ENCODE results near the gene RTRAF.

RTRAF gene

GRCh38 chr14:52049721-52050588, 60.6 kb downstream of the RTRAF start:
- DNase-seq (ENCODE audit: low read depth): no peak

- DNase-seq (ENCODE audit: low read depth): no peak
These were observed 61.9 kb downstream of the RTRAF start for GRCh38 chr14:52051251-52051650.

DNA sequence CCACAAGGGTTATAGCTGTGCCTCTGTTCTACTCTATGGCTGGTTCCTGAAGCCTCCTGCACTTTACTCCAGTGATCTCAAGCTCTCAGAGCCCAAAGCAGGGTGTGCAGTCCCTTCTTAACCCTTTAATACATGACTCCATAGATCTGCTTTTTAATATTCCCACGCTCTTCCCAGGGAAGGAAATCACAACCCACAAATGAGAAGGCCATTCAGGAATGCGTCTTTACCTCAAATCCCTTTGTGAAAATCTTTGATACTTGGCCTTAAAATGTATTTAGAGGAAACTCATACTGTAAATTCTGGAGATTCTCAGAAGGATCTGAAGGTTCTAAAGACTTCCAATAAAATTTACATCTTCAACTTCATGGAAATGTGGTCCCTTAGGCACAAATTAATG, 62.5 kb downstream of the RTRAF start:
- DNase-seq (ENCODE audit: low read depth): no peak

DNA sequence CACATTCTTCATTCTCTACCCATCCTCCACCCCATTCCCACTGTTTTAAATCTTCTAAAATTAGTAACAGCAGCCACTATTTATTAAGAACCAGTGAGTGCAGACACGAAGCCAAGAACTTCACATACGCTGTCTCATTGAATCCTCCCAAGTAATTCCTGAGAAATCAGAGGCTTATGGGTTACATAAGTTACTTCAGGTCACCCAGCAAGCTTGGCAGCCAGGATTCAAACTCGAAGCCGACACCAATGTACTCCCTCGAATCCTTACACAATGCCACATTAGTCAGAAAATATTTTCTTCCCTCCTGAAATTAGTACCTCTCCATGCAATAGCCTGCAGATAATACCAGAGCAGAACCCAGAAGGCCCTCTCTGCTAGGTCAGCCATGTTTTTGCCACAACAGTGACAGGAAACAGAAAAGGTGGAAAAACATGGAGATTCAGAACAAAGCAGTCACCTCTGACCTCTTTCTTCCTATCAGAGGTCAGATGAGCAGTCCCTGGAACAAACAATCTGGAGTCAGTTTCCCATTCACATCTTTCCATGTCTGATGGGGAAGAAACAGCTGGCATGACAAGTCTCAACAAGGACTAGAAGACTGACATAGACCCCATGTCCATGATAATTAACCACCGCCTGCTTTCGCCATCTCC, 63.1 kb downstream of the RTRAF start:
- no peak for DNase-seq (ENCODE audit: low read depth)

- DNase-seq (ENCODE audit: low read depth): no peak
These were observed 63.7 kb downstream of the RTRAF start for GRCh38 chr14:52053044-52053443.

DNA sequence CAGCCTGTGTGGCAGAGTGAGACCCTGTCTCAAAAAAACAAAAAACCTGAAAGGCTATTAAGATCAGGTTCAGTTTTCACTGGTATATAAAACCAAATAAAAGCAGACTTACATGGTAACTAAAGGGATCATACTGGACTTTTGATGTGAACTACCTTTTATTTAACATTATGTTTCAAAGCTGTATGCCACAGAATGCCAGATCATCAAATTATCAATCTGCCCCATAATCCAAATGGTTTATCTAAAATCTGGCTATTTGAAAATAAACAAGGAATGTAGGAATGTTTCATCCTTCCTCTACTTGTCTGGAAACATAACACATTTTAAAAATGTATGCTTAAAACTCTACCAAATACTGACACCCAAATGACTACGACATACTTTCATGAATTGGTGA, 65.3 kb downstream of the RTRAF start:
- no peak for DNase-seq (ENCODE audit: low read depth)

DNA sequence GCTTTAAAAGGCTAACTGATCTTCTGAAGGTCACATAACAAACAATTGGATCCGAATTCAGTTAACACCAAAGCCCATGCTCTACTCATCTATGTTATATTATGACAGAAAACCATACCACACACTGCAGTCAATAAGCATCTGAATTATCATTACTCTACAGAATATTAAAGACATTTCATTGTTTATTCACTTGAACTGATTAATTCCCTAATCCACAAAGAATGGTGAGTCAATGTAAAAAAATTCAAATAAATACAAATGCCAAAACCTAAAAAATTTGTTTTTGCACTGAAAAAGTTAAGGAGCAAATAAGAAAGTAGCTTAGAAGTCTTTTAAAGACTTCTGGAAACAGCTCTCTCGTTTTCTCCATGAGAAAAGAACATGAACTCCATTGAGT, 65.8 kb downstream of the RTRAF start:
- no peak for DNase-seq (ENCODE audit: low read depth)

- no peak for DNase-seq (ENCODE audit: low read depth)
These were observed 69.0 kb downstream of the RTRAF start for GRCh38 chr14:52058341-52058740.

GRCh38 chr14:52059649-52060048, 70.3 kb downstream of the RTRAF start:
- no peak for DNase-seq (ENCODE audit: low read depth)

- no peak for DNase-seq (ENCODE audit: low read depth)
These were observed 70.7 kb downstream of the RTRAF start for GRCh38 chr14:52060080-52060479.
